IPS-NIHi7 (cell line): ENCODE results near the gene MOB3A.
"Not testable (repeated sequence)": the region's sequence is repeated elsewhere in the genome, so short reads cannot be mapped to it uniquely, and the experiment has no call there.

Experiments
- DNase-seq: peaks from one replicate; pipeline ENCODE4 v3.0.0; 2012; ENCODE audit warnings: mixed read lengths; ENCODE audit errors: extremely low spot score

MOB3A gene

GRCh38 chr19:2034253-2034652, 61.9 kb downstream of the MOB3A start:
- DNase-seq = not testable (repeated sequence)

GRCh38 chr19:2033825-2034159, 62.3 kb downstream of the MOB3A start:
- no peak for DNase-seq

- DNase-seq = no peak
These were observed 62.9 kb downstream of the MOB3A start for GRCh38 chr19:2033115-2033824.

GRCh38 chr19:2032296-2032941, 63.7 kb downstream of the MOB3A start:
- DNase-seq = no peak

GRCh38 chr19:2027361-2027760, 68.8 kb downstream of the MOB3A start:
- no peak for DNase-seq

GRCh38 chr19:2026770-2027169, 69.4 kb downstream of the MOB3A start:
- no peak for DNase-seq

- DNase-seq = no peak
These were observed 73.8 kb downstream of the MOB3A start for GRCh38 chr19:2022289-2022688.

- no peak for DNase-seq
These were observed 74.5 kb downstream of the MOB3A start for GRCh38 chr19:2021453-2022140.
